Measurements from ENCODE around the gene ATOH8. TPM values are rescaled to one million over a fixed set of nuclear protein-coding genes. Genes with fewer than 3 reads are reported as not detected.

The ATOH8 gene
- total RNA-seq, 4 donors from 2014 or later: 13.2 to 83.0 (median 45.3) TPM

DNA sequence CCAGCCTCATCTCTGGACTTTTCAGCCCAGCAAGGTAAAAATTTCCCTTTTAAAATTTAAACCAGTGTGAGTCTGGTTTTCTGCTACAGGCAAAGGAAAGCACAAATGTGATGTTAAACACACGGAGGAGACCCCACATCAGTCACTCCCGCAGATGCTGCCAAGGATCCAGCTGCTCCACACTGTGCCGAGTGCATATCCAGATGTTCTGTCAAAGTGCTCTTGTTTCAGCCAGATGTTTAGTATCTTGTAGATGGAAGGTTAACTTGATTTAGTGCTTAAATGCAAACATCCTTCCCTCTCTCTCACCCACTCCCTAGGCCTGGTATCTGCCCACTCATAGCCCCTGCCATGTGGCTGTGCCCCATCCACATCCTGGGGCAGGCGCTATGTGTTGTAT is 15.8 kb upstream of the ATOH8 start:
- no peaks in the 10 kb centered on the region for H3K27me3 ChIP-seq
- TF ChIP-seq, protein P1, sequence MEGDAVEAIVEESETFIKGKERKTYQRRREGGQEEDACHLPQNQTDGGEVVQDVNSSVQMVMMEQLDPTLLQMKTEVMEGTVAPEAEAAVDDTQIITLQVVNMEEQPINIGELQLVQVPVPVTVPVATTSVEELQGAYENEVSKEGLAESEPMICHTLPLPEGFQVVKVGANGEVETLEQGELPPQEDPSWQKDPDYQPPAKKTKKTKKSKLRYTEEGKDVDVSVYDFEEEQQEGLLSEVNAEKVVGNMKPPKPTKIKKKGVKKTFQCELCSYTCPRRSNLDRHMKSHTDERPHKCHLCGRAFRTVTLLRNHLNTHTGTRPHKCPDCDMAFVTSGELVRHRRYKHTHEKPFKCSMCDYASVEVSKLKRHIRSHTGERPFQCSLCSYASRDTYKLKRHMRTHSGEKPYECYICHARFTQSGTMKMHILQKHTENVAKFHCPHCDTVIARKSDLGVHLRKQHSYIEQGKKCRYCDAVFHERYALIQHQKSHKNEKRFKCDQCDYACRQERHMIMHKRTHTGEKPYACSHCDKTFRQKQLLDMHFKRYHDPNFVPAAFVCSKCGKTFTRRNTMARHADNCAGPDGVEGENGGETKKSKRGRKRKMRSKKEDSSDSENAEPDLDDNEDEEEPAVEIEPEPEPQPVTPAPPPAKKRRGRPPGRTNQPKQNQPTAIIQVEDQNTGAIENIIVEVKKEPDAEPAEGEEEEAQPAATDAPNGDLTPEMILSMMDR (IDR thresholded peaks at IDR 0.05): no peak
- no peak for TF ChIP-seq POLR2A (IDR thresholded peaks at IDR 0.05)
- peaks cover 24 to 27% of the 10 kb centered on the region in 2 donors for H3K4me1 ChIP-seq
- H3K27ac ChIP-seq: peak overlapping the region; percentile 93 to 96
- no peak for DNase-seq
- H3K4me3 ChIP-seq: no peak overlapping the region
- H3K9me3 ChIP-seq: no peaks in the 10 kb centered on the region
- H3K36me3 ChIP-seq: no peaks in the 10 kb centered on the region
- intact Hi-C loops (cut with DNase I; ENCODE audit: low total_unique reads): loop anchor here (10.0 kb wide), 1 partner anchor 337 kb away; no protein-coding TSS in a partner anchor

DNA sequence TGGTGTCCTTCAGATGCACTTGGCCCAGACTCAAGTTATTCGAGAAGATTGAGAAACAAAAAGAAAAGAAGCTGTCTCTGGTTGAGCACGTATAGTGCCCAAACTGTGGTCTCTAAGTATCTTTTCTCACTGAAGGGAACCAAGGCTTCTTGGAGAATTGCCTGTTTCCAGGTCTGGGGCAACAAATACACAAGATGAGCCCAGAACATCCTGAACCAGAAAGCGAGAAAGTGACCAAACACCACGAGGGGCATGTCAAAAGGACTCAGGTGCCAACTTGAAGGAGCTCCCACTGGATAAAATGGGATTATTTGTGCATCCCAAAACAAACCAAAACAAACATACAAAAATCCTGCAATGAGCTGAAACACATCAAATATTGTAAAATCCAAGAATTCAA is 13.6 kb upstream of the ATOH8 start:
- H3K4me1 ChIP-seq: peaks cover 38 to 41% of the 10 kb centered on the region in 2 donors

DNA sequence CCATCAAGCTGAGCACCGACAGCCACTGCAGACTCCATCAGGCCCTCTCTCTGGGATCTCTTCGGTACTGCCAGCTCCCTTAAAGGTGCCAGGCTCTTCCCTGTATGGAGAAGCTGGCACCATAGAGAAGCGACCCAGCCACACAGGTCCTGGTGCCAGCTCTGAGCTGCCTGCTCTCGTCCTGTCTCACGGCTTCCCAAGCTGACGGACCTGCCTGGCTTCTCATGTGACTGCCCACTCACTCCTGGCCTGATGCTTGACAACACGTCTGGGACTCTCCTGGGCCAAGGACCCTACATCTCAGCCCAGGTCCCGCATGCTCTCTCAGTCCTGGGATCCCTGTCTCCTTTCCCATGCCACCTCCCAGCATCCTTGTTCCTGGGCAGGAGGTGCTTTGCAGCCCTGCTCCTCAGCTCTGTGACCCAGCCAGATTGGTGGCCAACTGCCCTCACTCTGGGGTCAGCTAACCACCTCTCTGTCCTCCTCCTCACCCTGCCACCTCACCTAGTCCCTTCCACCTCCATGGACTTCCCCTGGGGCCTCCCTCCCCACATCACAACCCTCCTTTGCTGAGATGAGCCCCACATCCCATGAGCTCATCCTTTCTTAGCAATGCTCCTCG is 12.5 kb upstream of the ATOH8 start:
- H3K27me3 ChIP-seq: no peaks in the 10 kb centered on the region
- H3K4me1 ChIP-seq: peaks cover 36 to 50% of the 10 kb centered on the region in 2 donors
- intact Hi-C loops (cut with DNase I; ENCODE audit: low total_unique reads): no loop called here
- no peaks in the 10 kb centered on the region for H3K36me3 ChIP-seq
- DNase-seq: no peak
- H3K27ac ChIP-seq: peak overlapping the region; percentile 93 to 96
- TF ChIP-seq, protein P1 (IDR thresholded peaks at IDR 0.05): no peak
- TF ChIP-seq POLR2A (IDR thresholded peaks at IDR 0.05): no peak
- H3K9me3 ChIP-seq: no peaks in the 10 kb centered on the region
- no peak overlapping the region for H3K4me3 ChIP-seq

More for the DNA sequence above, 13.6 kb upstream of the ATOH8 start:
- no peak for TF ChIP-seq POLR2A (IDR thresholded peaks at IDR 0.05)
- TF ChIP-seq, protein P1 (IDR thresholded peaks at IDR 0.05): no peak
- no peaks in the 10 kb centered on the region for H3K36me3 ChIP-seq
- no peaks in the 10 kb centered on the region for H3K27me3 ChIP-seq
- H3K27ac ChIP-seq: peak overlapping the region; percentile 93 to 96
- no peak overlapping the region for H3K4me3 ChIP-seq
- H3K9me3 ChIP-seq: no peaks in the 10 kb centered on the region
- intact Hi-C loops (cut with DNase I; ENCODE audit: low total_unique reads): no loop called here
- DNase-seq: no peak

DNA sequence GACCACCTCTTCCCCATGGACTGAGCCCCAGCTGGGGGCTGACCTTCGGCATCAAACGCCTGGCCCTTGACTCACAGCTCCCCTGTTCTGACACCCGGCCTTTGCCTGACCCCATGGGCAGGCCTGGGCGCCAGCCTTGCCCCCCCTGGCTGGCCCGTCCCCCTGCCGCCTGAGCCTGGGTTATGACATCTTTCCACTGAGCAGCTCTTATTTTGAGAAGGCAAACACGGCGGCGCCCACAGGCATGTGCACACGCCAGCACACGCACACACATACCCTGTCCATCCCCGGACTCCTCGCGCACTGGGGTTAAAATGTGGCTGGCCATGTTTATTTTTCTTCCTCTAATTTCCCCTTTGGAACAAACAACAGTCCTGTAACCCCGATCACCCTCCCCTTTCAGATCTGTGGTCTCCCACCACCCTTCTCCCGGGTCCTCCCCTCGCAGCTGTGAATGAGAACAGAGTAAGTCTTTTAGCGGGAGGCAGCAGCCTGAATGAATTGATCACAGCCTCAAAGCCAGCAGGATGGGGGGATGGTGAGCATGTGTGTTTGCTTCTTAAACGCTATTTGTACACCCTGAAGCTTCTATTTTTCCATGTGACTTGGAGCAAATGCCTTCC is 11.8 kb upstream of the ATOH8 start:
- Histone ChIP-seq H3K9me3 (no peaks in the 10 kb centered on the region), H3K27me3 (no peaks in the 10 kb centered on the region), H3K4me3 (no peak overlapping the region), H3K4me1 (peaks cover 36 to 45% of the 10 kb centered on the region in 2 donors), H3K36me3 (no peaks in the 10 kb centered on the region), H3K27ac (peak overlapping the region; percentile 93 to 96)
- DNase-seq: peak; percentile 73 to 77
- intact Hi-C loops (cut with DNase I; ENCODE audit: low total_unique reads): no loop called here
- no peak for TF ChIP-seq POLR2A (IDR thresholded peaks at IDR 0.05)
- TF ChIP-seq, protein P1 (IDR thresholded peaks at IDR 0.05): peak in 1 of 4 experiments; percentile 40

DNA sequence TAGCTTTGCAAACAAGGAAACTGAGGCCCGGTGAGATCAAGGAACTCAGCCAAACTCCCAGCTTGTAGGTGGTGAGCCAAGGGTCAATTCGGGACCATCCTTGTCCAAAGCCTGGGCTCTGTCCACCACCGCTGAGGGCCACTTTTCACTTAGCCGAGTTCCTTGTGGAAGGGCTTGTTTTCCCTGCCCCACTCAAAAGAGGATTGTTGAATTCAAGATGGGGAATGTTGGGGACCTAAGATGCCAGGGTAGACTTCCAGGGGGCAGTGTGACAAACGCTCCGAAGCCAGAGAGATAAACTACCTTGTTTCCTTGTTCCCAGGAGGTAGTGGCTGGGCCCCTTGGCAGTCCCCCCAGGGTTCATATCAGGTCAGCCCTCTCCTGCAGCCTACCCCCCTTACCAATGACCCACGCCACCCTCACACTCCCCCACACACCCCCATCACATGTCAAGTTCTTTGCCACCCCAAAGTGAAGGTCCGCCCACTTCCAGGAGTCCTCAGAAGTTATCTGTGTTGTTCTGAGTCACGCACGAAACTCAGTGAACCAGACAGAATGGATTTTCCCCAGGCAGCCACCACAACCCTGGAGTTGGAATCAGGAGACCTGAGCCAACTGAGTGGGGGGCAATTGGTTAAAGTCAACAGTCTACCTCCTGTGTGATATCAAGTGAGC is 10.3 kb upstream of the ATOH8 start:
- Histone ChIP-seq H3K36me3 (no peaks in the 10 kb centered on the region), H3K9me3 (no peaks in the 10 kb centered on the region), H3K4me1 (peaks cover 33 to 40% of the 10 kb centered on the region in 2 donors), H3K27me3 (no peaks in the 10 kb centered on the region), H3K27ac (peak overlapping the region; percentile 93 to 96), H3K4me3 (no peak overlapping the region)
- peak in 1 of 2 donors; percentile 65 for DNase-seq
- TF ChIP-seq, protein P1 (IDR thresholded peaks at IDR 0.05): no peak
- TF ChIP-seq POLR2A (IDR thresholded peaks at IDR 0.05): no peak
- intact Hi-C loops (cut with DNase I; ENCODE audit: low total_unique reads): no loop called here

Data from uterus (tissue), 4 donors.